Measurements from ENCODE around the gene GPR107.

GPR107 gene

GRCh38 chr9:130111786-130112537 lies 58.3 kb downstream of the GPR107 start:
- Histone ChIP-seq H3K36me3 (peaks cover 61 to 99% (median 78%) of the 10 kb centered on the region in 11 experiments), H3K4me1 (peaks cover 0 to 6% (median 0%) of the 10 kb centered on the region in 10 experiments; a peak in 4 of 20 replicates), H3K4me3 (no peak overlapping the region), H3K9ac (peak overlapping the region in 1 of 11 experiments; percentile 26; a peak in 1 of 22 replicates), H3K27me3 (no peaks in the 10 kb centered on the region), H3K9me3 (replicated peaks in 1 of 11) (no peaks in the 10 kb centered on the region), H3K27ac (no peak overlapping the region), H4K20me1 (peaks cover 0 to 50% (median 4%) of the 10 kb centered on the region in 11 experiments; a peak in 9 of 22 replicates), H3K4me2 (no peak overlapping the region)
- no peak for TF ChIP-seq Cebpa-rat (IDR thresholded peaks at IDR 0.05)

GRCh38 chr9:130112538-130113151 lies 58.9 kb downstream of the GPR107 start:
- no peak overlapping the region for H3K4me2 ChIP-seq
- H3K9me3 ChIP-seq (replicated peaks in 1 of 11), result no peaks in the 10 kb centered on the region
- peaks cover 0 to 13% (median under 1%) of the 10 kb centered on the region in 10 experiments; a peak in 8 of 20 replicates for H3K4me1 ChIP-seq
- no peak for TF ChIP-seq Cebpa-rat (IDR thresholded peaks at IDR 0.05)
- no peaks in the 10 kb centered on the region for H3K27me3 ChIP-seq
- peak overlapping the region in 1 of 11 experiments; percentile 29; a peak in 1 of 22 replicates for H3K9ac ChIP-seq
- peaks cover 0 to 50% (median 4%) of the 10 kb centered on the region in 11 experiments; a peak in 9 of 22 replicates for H4K20me1 ChIP-seq
- H3K4me3 ChIP-seq, result no peak overlapping the region
- H3K36me3 ChIP-seq, result peaks cover 64 to 99% (median 80%) of the 10 kb centered on the region in 11 experiments
- no peak overlapping the region for H3K27ac ChIP-seq

- Histone ChIP-seq H3K4me3 (no peak overlapping the region), H3K4me1 (peaks cover 0 to 21% (median 5%) of the 10 kb centered on the region in 10 experiments; a peak in 9 of 20 replicates), H3K27me3 (no peaks in the 10 kb centered on the region), H4K20me1 (peaks cover 0 to 66% (median 17%) of the 10 kb centered on the region in 11 experiments; a peak in 13 of 22 replicates), H3K27ac (no peak overlapping the region), H3K9me3 (replicated peaks in 1 of 11) (no peaks in the 10 kb centered on the region), H3K4me2 (no peak overlapping the region), H3K9ac (no peak overlapping the region), H3K36me3 (peaks cover 63 to 99% (median 80%) of the 10 kb centered on the region in 11 experiments)
- TF ChIP-seq Cebpa-rat (IDR thresholded peaks at IDR 0.05), result no peak
These were observed 61.0 kb downstream of the GPR107 start for GRCh38 chr9:130114741-130115140.

GRCh38 chr9:130116346-130116745 lies 62.6 kb downstream of the GPR107 start:
- H3K4me2 ChIP-seq, result no peak overlapping the region
- peaks cover 0 to 76% (median 21%) of the 10 kb centered on the region in 11 experiments; a peak in 14 of 22 replicates for H4K20me1 ChIP-seq
- no peaks in the 10 kb centered on the region for H3K27me3 ChIP-seq
- no peak overlapping the region for H3K4me3 ChIP-seq
- no peak overlapping the region for H3K27ac ChIP-seq
- H3K9me3 ChIP-seq (replicated peaks in 1 of 11), result no peaks in the 10 kb centered on the region
- peaks cover 47 to 99% (median 80%) of the 10 kb centered on the region in 11 experiments for H3K36me3 ChIP-seq
- no peak overlapping the region for H3K9ac ChIP-seq
- peaks cover 0 to 21% (median 6%) of the 10 kb centered on the region in 10 experiments; a peak in 11 of 20 replicates for H3K4me1 ChIP-seq
- TF ChIP-seq Cebpa-rat (IDR thresholded peaks at IDR 0.05), result no peak

- Histone ChIP-seq H3K9me3 (replicated peaks in 1 of 11) (no peaks in the 10 kb centered on the region), H3K9ac (peak overlapping the region in 3 of 11 experiments; percentile 12 to 36 (median 33); a peak in 2 of 22 replicates), H3K27me3 (no peaks in the 10 kb centered on the region), H3K4me1 (peaks cover 4 to 21% (median 12%) of the 10 kb centered on the region in 10 experiments), H3K4me2 (peak overlapping the region in 4 of 11 experiments; percentile 24 to 40 (median 28); a peak in 7 of 22 replicates), H3K27ac (peak overlapping the region in 4 of 11 experiments; percentile 27 to 40 (median 40); a peak in 3 of 22 replicates), H3K4me3 (no peak overlapping the region), H4K20me1 (peaks cover 0 to 71% (median 21%) of the 10 kb centered on the region in 11 experiments; a peak in 14 of 22 replicates), H3K36me3 (peaks cover 36 to 98% (median 74%) of the 10 kb centered on the region in 11 experiments)
- TF ChIP-seq Cebpa-rat (IDR thresholded peaks at IDR 0.05), result no peak
These were observed 63.7 kb downstream of the GPR107 start for GRCh38 chr9:130117376-130117775.

- H3K9me3 ChIP-seq (replicated peaks in 1 of 11), result no peaks in the 10 kb centered on the region
- no peaks in the 10 kb centered on the region for H3K27me3 ChIP-seq
- H3K4me3 ChIP-seq, result no peak overlapping the region
- peaks cover 36 to 98% (median 75%) of the 10 kb centered on the region in 11 experiments; a peak in 21 of 22 replicates for H3K36me3 ChIP-seq
- H3K4me2 ChIP-seq, result peak overlapping the region in 4 of 11 experiments; percentile 24 to 40 (median 28); a peak in 7 of 22 replicates
- peaks cover 10 to 22% (median 14%) of the 10 kb centered on the region in 10 experiments for H3K4me1 ChIP-seq
- H3K9ac ChIP-seq, result peak overlapping the region in 4 of 11 experiments; percentile 12 to 36 (median 34); a peak in 3 of 22 replicates
- peak overlapping the region in 7 of 11 experiments; percentile 9 to 40 (median 32); a peak in 9 of 22 replicates for H3K27ac ChIP-seq
- TF ChIP-seq Cebpa-rat (IDR thresholded peaks at IDR 0.05), result no peak
- peaks cover 0 to 71% (median 21%) of the 10 kb centered on the region in 11 experiments; a peak in 13 of 22 replicates for H4K20me1 ChIP-seq
These were observed 64.3 kb downstream of the GPR107 start for GRCh38 chr9:130117816-130118632.

GRCh38 chr9:130118841-130119518 lies 65.3 kb downstream of the GPR107 start:
- H3K4me1 ChIP-seq, result peaks cover 10 to 22% (median 14%) of the 10 kb centered on the region in 10 experiments
- H3K9ac ChIP-seq, result no peak overlapping the region
- peaks cover 0 to 63% (median 21%) of the 10 kb centered on the region in 11 experiments; a peak in 13 of 22 replicates for H4K20me1 ChIP-seq
- no peak overlapping the region for H3K4me2 ChIP-seq
- H3K27ac ChIP-seq, result peak overlapping the region in 3 of 11 experiments; percentile 27 to 40 (median 39); a peak in 2 of 22 replicates
- no peak for TF ChIP-seq Cebpa-rat (IDR thresholded peaks at IDR 0.05)
- peaks cover 37 to 98% (median 78%) of the 10 kb centered on the region in 11 experiments for H3K36me3 ChIP-seq
- no peak overlapping the region for H3K4me3 ChIP-seq
- H3K27me3 ChIP-seq, result no peaks in the 10 kb centered on the region
- H3K9me3 ChIP-seq (replicated peaks in 1 of 11), result no peaks in the 10 kb centered on the region

Measured in BLaER1 treated with 17β-estradiol and CSF1 and Interleukin-3, amounts not matched to agents 10 nM and 100 nM (cell line).